GM12875 (cell line): ENCODE results near the gene PCNX4.

Source experiments
- H3K4me3 ChIP-seq: one replicate; pipeline ENCODE4 v1.5.1; 2011; ENCODE audit warnings: low read depth, low read length, control low read depth
- TF ChIP-seq, protein P1 (sequence below): IDR thresholded peaks from 2 replicates; pipeline ENCODE4 v1.5.1; 2011; ENCODE audit warnings: low read depth, mild to moderate bottlenecking, control low read depth, inconsistent platforms, low read length, moderate library complexity, borderline replicate concordance; ENCODE audit not compliant: insufficient read depth

The PCNX4 gene

DNA sequence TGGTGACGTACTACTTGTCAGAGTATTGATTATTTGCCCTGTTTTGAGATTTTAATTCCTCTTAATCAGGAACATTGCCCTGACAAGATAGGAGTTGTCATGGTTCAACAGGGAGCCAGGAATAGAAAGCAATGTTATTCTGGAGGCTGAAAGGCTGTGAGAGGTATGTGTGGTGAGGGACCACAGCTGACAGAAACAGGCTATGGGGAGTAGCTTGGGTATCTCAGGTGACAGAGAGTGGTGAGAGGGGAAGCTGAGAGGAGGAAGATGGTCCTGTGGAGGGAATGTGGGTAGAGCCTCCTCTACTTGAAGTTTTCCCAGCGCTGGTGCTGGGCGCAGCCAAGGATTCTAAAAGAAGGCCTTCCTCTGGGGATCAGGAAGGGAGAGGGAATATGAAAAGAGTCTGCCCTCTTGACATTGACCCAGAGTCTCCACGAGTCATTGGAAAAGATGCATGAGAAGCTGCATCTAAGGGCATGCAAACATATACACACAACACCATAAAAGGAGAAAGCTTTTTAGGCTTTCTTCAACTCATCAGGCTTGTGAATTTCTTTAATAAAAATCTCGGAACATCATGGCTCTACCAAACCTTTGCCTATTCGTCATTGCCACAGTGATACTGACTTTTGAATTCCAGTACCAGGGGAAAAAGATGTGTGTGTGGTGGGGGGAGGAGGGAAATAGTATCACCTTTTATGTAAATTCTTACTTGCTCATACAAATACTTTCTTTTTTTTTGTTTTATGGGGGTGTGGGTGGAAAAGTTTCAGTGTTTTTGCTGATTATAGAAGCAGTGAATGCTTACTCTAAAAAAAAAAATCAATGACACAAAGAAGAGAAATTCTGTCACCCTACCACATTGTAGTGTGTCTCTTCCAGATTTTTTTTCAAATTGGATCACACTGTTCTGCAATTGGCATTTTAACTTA lies 113.4 kb downstream of the PCNX4 start:
- H3K4me3 ChIP-seq = no peak overlapping the region
- TF ChIP-seq, protein P1, sequence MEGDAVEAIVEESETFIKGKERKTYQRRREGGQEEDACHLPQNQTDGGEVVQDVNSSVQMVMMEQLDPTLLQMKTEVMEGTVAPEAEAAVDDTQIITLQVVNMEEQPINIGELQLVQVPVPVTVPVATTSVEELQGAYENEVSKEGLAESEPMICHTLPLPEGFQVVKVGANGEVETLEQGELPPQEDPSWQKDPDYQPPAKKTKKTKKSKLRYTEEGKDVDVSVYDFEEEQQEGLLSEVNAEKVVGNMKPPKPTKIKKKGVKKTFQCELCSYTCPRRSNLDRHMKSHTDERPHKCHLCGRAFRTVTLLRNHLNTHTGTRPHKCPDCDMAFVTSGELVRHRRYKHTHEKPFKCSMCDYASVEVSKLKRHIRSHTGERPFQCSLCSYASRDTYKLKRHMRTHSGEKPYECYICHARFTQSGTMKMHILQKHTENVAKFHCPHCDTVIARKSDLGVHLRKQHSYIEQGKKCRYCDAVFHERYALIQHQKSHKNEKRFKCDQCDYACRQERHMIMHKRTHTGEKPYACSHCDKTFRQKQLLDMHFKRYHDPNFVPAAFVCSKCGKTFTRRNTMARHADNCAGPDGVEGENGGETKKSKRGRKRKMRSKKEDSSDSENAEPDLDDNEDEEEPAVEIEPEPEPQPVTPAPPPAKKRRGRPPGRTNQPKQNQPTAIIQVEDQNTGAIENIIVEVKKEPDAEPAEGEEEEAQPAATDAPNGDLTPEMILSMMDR = no peak

DNA sequence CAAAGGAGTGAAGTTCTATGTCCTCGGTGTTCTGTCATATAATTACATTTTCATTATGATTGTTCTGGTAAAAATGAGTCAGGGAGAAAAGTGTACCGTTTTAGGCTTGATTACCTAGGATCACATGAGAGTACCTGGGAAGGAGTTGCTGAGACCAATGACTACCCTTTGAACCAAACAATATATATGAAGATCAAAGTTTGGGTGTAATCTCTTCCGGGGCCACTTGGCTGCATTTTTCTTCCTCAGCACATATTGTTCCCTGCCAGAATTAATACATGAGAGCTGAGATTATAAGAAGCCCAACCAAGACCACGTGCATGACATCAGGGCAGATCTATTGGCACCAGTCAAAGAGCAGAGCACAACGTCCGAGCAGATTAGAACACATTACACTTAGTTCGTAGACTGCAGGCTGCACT lies 114.5 kb downstream of the PCNX4 start:
- TF ChIP-seq, protein P1 = no peak
- H3K4me3 ChIP-seq = no peak overlapping the region

DNA sequence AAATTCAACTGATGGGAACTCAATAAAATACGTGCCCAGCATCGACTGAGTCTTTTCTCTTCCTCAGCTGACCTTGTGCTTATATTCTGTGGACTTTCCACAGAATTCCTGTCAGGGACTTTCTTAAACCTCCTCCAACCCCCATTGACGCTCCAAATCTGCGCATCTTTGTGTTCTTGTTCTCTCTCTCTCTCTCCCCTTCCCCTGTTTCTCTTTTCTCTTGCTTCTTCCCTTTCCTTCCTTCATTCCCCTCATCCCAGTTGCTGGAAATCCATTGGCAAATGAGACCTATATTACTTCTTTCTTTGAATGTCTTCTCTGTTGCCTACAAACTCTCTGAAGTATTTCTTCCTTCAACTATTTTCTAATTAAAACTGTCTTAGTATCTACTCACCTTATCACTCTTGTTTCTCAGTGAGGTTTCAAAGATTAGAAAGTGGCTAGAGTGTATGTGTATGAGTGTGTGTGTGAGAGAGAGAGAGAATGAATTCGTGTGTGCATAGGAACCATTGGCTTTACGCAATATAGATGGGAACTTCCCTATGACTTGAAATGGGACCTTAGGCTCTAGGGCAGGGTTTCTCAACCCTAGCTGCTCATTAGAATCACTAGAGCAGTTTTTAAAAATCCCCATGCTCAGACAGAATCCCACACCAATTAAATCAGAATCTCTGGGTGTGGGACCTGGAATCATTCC lies 115.3 kb downstream of the PCNX4 start:
- TF ChIP-seq, protein P1 = no peak
- no peak overlapping the region for H3K4me3 ChIP-seq

DNA sequence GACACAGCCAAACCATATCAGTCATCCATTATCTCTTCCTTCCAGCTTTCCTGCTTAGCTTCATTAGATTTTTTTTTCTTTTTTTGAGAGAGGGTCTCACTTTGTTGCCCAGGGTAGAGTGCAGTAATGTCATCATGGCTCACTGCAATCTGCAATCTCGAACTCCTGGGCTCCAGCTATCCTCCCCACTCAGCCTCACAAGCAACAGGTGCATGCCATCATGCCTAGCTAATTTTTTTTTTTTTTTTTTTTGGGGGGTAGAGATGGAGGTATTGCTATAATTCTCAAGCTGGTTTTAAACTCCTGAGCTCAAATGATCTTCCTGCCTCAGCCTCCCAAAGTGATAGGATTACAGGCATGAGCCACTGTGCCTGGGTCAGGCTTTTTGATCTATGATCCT lies 119.0 kb downstream of the PCNX4 start:
- TF ChIP-seq, protein P1 = no peak
- no peak overlapping the region for H3K4me3 ChIP-seq

DNA sequence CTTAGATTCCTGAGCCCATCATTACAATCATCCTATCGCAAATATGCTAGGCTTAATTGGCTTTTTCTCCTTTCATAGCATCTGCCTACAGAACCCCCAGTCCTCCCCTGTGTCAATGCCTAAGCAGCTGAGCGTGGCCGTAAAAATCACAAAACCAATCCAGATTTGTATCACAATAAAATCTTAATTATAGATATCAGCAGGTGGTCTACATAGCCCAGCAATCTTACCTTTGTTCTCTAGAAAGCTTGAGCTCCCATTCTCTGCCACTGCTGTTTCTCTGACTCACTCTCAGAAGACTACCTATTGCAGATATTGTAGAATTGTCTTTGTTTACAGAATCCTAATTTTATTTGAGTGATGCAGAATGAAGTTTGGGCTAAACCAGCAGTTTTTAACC lies 119.4 kb downstream of the PCNX4 start:
- no peak overlapping the region for H3K4me3 ChIP-seq
- TF ChIP-seq, protein P1 = no peak

DNA sequence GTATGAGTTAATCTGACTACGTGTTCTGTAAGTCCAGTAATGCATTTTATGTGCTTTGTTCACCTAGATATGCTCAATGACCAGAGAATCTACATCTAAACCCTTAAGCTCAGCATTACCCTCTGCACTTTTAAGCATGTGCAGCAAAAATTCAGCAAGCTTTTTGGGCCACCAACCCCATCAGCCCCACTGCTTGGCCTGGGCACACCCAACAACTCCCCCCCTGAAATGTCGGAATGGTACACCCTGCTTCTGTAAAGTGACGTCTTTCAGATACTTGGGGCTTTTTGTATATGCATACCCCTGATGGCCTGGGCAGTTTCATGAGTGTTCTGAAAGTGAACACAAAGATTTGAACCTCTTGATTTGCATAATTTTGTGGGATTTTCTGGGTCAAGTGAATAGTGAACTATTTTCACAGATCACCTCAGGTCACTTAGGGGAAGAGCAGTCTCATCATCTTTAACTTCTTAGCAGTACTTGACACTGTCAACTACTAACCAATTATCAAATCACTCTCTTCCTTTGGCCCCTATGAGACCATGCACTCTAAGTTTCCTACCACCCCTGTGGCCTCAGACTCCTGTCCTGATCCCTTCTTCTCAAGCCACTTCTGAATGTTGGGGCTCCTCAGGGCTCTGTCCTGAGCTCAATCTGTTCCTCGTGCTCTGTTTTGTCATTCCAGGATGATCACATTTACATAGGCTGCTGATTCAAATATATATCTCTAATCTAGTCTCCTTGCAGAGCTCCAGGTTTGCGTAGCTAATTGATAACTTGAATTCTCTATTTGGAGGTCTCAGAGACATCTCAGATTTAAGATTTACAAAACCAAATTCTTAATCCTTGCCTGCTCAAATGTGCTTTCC lies 121.0 kb downstream of the PCNX4 start:
- no peak overlapping the region for H3K4me3 ChIP-seq
- TF ChIP-seq, protein P1 = no peak
